ENCODE results near the gene LRMDA.

The LRMDA gene

GRCh38 chr10:76160446-76161300 is 729.2 kb downstream of the LRMDA start:
- no peak for DNase-seq (ENCODE audit: low read depth in 2 of 2)

DNA sequence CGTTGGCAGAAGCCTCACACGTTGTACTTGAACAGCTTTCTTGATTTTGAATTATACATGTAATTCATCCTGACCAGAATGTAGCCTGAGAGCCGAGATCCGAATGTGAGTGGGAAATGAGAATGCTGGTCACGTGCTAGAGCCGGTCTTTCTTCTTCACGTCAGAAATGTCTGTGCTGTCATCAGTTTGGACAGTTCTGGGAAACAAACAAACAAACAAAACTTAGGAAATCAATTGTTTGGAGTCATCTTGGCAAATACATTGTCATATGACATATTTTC is 729.8 kb downstream of the LRMDA start:
- DNase-seq (ENCODE audit: low read depth in 2 of 2) = no peak

DNA sequence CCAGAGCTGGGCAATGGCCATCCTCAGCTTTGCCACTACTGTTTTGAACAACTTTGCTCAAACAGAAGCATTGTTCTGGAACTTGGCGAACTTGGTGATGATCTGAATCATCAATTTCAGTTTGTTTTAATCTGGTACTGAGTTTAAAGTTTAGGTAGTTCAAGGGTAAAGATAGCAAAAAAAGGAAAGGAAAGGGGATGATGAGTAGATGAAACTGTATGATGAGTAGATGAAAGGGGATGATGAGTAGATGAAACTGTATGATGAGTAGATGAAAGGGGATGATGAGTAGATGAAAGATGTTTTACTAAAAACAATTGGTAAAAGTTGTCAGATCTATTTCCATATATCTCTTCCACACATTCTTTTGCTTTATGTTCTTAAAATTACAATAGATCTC is 737.0 kb downstream of the LRMDA start:
- DNase-seq (ENCODE audit: low read depth in 2 of 2) = no peak

- DNase-seq (ENCODE audit: low read depth in 2 of 2) = no peak
Observed at GRCh38 chr10:76169246-76169645, 737.8 kb downstream of the LRMDA start.

- no peak for DNase-seq (ENCODE audit: low read depth in 2 of 2)
Observed at GRCh38 chr10:76172020-76172419, 740.6 kb downstream of the LRMDA start.

- DNase-seq (ENCODE audit: low read depth in 2 of 2) = no peak
Observed at GRCh38 chr10:76175533-76176165, 744.2 kb downstream of the LRMDA start.

- DNase-seq (ENCODE audit: low read depth in 2 of 2) = no peak
Observed at GRCh38 chr10:76176166-76176550, 744.7 kb downstream of the LRMDA start.

DNA sequence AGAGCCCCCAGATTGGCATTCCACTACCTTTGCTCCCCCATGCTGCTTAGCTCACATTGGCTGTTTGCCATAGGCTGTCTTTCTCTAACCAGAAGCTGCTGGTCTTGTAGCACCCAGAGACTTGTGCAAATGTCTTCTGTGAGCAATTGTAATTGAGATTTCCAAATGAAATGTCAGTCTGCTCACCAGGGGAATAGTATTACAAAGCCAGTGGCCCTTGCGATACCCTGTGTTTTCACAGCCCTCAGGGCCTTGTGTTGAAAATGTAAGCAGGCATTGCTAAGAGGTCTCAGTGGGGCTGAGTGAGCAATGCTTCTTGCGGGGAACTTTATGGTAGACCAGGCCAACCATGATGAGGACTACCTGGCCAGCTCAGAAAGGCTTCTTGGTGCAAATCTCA is 746.5 kb downstream of the LRMDA start:
- DNase-seq (ENCODE audit: low read depth in 2 of 2) = no peak

GRCh38 chr10:76178532-76179292 is 747.3 kb downstream of the LRMDA start:
- no peak for DNase-seq (ENCODE audit: low read depth in 2 of 2)

DNA sequence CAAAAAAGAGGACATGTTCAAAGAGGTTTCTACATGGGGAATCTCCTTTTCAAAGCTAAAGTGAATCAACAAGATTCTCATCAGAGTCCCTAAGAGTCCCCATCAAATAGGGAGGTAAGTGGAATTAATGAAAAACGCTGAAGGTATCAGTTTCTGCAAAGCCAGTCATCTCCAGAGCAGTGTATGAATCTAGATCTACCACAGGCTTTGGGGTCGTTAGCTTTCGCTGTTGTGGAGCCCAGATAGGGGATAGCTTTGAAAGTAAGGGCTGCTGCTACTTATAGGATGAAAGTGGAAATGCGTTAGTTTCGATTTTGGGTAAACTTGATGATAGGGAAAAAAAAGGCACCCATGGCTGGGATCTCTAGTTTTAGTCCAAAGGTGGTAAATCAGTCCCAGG is 748.4 kb downstream of the LRMDA start:
- DNase-seq (ENCODE audit: low read depth in 2 of 2) = no peak

GRCh38 chr10:76184647-76185046 is 753.2 kb downstream of the LRMDA start:
- no peak for DNase-seq (ENCODE audit: low read depth in 2 of 2)

GRCh38 chr10:76185471-76186301 is 754.3 kb downstream of the LRMDA start:
- no peak for DNase-seq (ENCODE audit: low read depth in 2 of 2)

DNA sequence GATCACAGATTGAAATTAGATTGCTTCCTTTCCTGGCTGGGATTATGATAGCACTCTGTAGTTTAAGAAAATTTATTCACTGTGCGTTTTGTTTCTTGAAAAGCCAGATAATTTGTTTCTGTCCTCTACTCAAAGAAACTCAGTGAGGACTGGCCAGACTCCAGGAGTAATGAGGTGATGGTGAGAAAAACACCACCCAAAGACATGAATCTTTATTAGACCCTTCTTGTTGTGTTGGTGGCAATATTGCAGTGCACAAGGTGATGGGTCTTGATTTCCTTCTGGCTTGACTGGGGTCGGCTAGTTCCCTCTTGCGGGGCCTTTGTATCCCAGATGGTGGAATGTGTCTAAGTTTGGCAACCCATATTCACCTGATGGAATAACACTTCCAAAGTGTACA is 756.8 kb downstream of the LRMDA start:
- DNase-seq (ENCODE audit: low read depth in 2 of 2) = no peak

GRCh38 chr10:76190634-76191270 is 759.3 kb downstream of the LRMDA start:
- no peak for DNase-seq (ENCODE audit: low read depth in 2 of 2)

GRCh38 chr10:76191336-76191735 is 759.9 kb downstream of the LRMDA start:
- DNase-seq (ENCODE audit: low read depth in 2 of 2) = no peak

DNA sequence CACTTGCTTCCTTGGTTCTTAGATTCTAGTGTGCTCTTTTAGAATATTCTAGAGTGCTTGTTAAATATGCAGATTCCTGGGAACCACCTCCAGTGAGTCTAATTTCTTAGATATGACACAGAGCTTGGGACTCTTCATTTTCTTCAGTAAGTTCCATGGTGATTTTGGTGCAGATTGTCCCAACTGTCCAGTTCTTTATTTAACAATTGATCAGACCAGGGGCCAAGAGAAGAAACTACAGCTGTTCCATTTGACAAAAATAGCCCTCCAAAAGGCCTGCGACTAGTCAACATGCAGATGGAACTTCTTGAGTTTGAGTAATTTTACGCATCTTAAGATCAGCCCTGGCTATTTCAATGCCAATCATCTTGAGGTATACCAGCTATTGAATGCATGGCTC is 760.7 kb downstream of the LRMDA start:
- DNase-seq (ENCODE audit: low read depth in 2 of 2) = no peak

- DNase-seq (ENCODE audit: low read depth in 2 of 2) = no peak
Observed at GRCh38 chr10:76192694-76193320, 761.4 kb downstream of the LRMDA start.

DNA sequence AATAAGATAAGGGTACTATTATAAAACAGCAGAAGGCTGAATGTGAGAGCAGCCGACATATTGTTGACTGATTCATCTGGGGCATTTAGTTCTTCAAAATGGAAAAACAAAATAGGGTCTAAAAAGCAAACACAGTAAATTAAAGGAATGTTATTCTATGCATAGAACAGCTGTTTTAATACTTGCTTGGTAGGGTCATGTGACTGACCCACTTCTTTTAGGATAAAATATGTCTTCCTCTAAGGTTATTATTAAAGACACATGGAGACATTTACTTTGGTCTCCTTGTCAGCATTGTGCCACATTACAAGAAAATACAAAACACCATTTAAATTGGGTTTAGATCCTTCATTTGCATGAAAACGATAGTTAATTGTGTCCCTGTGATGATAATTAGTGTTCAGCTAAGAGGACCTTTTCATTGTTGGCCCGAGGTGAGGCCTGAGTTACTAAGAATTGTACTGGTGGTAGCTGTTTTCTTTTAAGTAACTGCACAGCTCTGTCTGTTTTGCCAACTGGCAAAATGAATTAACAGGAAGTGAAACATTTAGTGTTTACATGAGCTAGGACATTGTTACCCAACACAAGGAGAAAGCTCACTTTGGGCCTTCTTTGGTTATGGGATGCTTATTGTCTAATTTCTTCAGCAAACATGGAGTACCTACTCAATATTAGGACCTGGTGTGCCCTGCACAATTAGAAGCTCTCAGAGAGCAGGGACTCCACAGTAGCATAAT is 764.4 kb downstream of the LRMDA start:
- DNase-seq (ENCODE audit: low read depth in 2 of 2) = no peak

- no peak for DNase-seq (ENCODE audit: low read depth in 2 of 2)
Observed at GRCh38 chr10:76197293-76197692, 765.9 kb downstream of the LRMDA start.

GRCh38 chr10:76198287-76199035 is 767.0 kb downstream of the LRMDA start:
- no peak for DNase-seq (ENCODE audit: low read depth in 2 of 2)

Measured in fibroblast of skin of left quadriceps (primary cell).